K562 (cell line): ENCODE measurements around the gene ASPDH. TPM values are rescaled to one million over a fixed set of nuclear protein-coding genes. Genes with fewer than 3 reads are reported as not detected.

ENCODE experiments used
- CC2D1A ChIP-seq: fragments of 450-650 bp; IDR thresholded peaks from 2 replicates; pipeline ENCODE4 v1.6.1; 2017; ENCODE audit warnings: mild to moderate bottlenecking
- CTBP1 ChIP-seq: fragments of 450-650 bp; IDR thresholded peaks from 2 replicates; pipeline ENCODE4 v1.6.1; 2016; ENCODE audit warnings: borderline replicate concordance
- DMBX1 ChIP-seq: fragments of 250-450 bp; sonication (Bioruptor Pico); IDR thresholded peaks from 2 replicates; pipeline ENCODE4 v1.8.0; 2022; ENCODE audit warnings: inconsistent platforms, mild to moderate bottlenecking, moderate library complexity, borderline replicate concordance
- FUS ChIP-seq: fragments of 200-400 bp; formaldehyde crosslinking; optimal IDR thresholded peaks from 2 replicates; pipeline ENCODE3; 2017; ENCODE audit warnings: low read depth, low read length
- GABPB1 ChIP-seq: sonication (generic); formaldehyde crosslinking; IDR thresholded peaks from 2 replicates; pipeline ENCODE4 v1.8.0; 2022; ENCODE audit warnings: mild to moderate bottlenecking, missing genetic modification reagents
- KLF6 ChIP-seq: fragments of 250-450 bp; sonication (Bioruptor Pico); IDR thresholded peaks from 2 replicates; pipeline ENCODE4 v1.4.0; 2020; ENCODE audit warnings: mild to moderate bottlenecking, moderate library complexity, borderline replicate concordance
- NEUROD1 ChIP-seq: fragments of 150-350 bp; IDR thresholded peaks from 2 replicates; pipeline ENCODE4 v1.6.1; 2014; ENCODE audit warnings: borderline replicate concordance, low read length, low read depth; ENCODE audit not compliant: partially characterized antibody
- NR2C1 ChIP-seq, 2 experiments: fragments of 450-650 bp; IDR thresholded peaks; 2 replicates each; pipeline ENCODE4 v1.6.1; 2017; ENCODE audit warnings: mild to moderate bottlenecking in 2 of 2, antibody characterized with exemption in 1 of 2, inconsistent platforms in 1 of 2, missing compliant biosample characterization in 1 of 2, missing genetic modification characterization in 1 of 2
- SIX5 ChIP-seq, 2 experiments: IDR thresholded peaks; 2 replicates each; pipeline ENCODE4 v1.6.1; 2011; ENCODE audit warnings: low read length in 2 of 2, borderline replicate concordance in 1 of 2, low read depth in 1 of 2, mild to moderate bottlenecking in 1 of 2, moderate library complexity in 1 of 2; ENCODE audit not compliant: insufficient read depth in 1 of 2
- ZNF347 ChIP-seq: fragments of 450-650 bp; formaldehyde crosslinking; IDR thresholded peaks from 2 replicates; pipeline ENCODE4 v1.4.0; 2020; ENCODE audit warnings: low read depth, mild to moderate bottlenecking, moderate library complexity
- polyA plus RNA-seq, 8 experiments: library from polyadenylated mRNA; depleted of rRNA in 4 of 8; stranded (reverse) in 5 of 8; unstranded in 3 of 8; fragments of >200 nt; fragmentation: Nextera tagmentation in 2 of 8; fragmentation: Illumina TruSeq in 1 of 8; extraction: Ambion mirVana in 2 of 8; extraction: Trizol in 1 of 8; gene quantifications; 2 replicates each; pipeline versions ENCODE4 v1.2.1 to v1.2.3, GENCODE V29; 2011 to 2014; ENCODE audit warnings: inconsistent platforms in 1 of 8, missing spikeins in 1 of 8
- total RNA-seq, 7 experiments: library from RNA; depleted of rRNA in 6 of 7; stranded (reverse); fragments of >200 nt in 6 of 7; fragmentation: Illumina TruSeq in 2 of 7; extraction: Trizol in 2 of 7; gene quantifications; 2 replicates each; pipeline versions ENCODE4 v1.2.1 to v1.2.3, GENCODE V29; 2011 to 2021; ENCODE audit warnings: low replicate concordance in 1 of 7
- TF ChIP-seq, protein P1 (sequence below): fragments of 200-600 bp; sonication (generic); IDR thresholded peaks from one replicate; pipeline ENCODE4 v1.6.1; 2012; ENCODE audit warnings: mild to moderate bottlenecking, low read depth, low read length, inconsistent platforms

The ASPDH gene
- total and polyA plus RNA-seq, 9 of the 15 experiments (the other 6 are each of a cell fraction or from before 2014, with no cell fraction given): not detected

GRCh38 chr19:50478901-50479715 is 34.6 kb downstream of the ASPDH start (continued):
- TF ChIP-seq, protein P1, sequence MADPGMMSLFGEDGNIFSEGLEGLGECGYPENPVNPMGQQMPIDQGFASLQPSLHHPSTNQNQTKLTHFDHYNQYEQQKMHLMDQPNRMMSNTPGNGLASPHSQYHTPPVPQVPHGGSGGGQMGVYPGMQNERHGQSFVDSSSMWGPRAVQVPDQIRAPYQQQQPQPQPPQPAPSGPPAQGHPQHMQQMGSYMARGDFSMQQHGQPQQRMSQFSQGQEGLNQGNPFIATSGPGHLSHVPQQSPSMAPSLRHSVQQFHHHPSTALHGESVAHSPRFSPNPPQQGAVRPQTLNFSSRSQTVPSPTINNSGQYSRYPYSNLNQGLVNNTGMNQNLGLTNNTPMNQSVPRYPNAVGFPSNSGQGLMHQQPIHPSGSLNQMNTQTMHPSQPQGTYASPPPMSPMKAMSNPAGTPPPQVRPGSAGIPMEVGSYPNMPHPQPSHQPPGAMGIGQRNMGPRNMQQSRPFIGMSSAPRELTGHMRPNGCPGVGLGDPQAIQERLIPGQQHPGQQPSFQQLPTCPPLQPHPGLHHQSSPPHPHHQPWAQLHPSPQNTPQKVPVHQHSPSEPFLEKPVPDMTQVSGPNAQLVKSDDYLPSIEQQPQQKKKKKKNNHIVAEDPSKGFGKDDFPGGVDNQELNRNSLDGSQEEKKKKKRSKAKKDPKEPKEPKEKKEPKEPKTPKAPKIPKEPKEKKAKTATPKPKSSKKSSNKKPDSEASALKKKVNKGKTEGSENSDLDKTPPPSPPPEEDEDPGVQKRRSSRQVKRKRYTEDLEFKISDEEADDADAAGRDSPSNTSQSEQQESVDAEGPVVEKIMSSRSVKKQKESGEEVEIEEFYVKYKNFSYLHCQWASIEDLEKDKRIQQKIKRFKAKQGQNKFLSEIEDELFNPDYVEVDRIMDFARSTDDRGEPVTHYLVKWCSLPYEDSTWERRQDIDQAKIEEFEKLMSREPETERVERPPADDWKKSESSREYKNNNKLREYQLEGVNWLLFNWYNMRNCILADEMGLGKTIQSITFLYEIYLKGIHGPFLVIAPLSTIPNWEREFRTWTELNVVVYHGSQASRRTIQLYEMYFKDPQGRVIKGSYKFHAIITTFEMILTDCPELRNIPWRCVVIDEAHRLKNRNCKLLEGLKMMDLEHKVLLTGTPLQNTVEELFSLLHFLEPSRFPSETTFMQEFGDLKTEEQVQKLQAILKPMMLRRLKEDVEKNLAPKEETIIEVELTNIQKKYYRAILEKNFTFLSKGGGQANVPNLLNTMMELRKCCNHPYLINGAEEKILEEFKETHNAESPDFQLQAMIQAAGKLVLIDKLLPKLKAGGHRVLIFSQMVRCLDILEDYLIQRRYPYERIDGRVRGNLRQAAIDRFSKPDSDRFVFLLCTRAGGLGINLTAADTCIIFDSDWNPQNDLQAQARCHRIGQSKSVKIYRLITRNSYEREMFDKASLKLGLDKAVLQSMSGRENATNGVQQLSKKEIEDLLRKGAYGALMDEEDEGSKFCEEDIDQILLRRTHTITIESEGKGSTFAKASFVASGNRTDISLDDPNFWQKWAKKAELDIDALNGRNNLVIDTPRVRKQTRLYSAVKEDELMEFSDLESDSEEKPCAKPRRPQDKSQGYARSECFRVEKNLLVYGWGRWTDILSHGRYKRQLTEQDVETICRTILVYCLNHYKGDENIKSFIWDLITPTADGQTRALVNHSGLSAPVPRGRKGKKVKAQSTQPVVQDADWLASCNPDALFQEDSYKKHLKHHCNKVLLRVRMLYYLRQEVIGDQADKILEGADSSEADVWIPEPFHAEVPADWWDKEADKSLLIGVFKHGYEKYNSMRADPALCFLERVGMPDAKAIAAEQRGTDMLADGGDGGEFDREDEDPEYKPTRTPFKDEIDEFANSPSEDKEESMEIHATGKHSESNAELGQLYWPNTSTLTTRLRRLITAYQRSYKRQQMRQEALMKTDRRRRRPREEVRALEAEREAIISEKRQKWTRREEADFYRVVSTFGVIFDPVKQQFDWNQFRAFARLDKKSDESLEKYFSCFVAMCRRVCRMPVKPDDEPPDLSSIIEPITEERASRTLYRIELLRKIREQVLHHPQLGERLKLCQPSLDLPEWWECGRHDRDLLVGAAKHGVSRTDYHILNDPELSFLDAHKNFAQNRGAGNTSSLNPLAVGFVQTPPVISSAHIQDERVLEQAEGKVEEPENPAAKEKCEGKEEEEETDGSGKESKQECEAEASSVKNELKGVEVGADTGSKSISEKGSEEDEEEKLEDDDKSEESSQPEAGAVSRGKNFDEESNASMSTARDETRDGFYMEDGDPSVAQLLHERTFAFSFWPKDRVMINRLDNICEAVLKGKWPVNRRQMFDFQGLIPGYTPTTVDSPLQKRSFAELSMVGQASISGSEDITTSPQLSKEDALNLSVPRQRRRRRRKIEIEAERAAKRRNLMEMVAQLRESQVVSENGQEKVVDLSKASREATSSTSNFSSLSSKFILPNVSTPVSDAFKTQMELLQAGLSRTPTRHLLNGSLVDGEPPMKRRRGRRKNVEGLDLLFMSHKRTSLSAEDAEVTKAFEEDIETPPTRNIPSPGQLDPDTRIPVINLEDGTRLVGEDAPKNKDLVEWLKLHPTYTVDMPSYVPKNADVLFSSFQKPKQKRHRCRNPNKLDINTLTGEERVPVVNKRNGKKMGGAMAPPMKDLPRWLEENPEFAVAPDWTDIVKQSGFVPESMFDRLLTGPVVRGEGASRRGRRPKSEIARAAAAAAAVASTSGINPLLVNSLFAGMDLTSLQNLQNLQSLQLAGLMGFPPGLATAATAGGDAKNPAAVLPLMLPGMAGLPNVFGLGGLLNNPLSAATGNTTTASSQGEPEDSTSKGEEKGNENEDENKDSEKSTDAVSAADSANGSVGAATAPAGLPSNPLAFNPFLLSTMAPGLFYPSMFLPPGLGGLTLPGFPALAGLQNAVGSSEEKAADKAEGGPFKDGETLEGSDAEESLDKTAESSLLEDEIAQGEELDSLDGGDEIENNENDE: no peak
- TF ChIP-seq NEUROD1: no peak
- TF ChIP-seq ZNF347: no peak
- TF ChIP-seq SIX5 (IDR thresholded peaks at IDR 0.05; ENCODE audit: borderline replicate concordance in 1 of 2, insufficient read depth in 1 of 2, low read depth in 1 of 2, low read length in 2 of 2): no peak
- no peak for TF ChIP-seq CC2D1A
- peak; percentile 27; the same call in 1 of the 2 replicates for TF ChIP-seq CTBP1
- no peak for TF ChIP-seq DMBX1
- no peak for TF ChIP-seq NR2C1 (IDR thresholded peaks at IDR 0.05)
- no peak for TF ChIP-seq NR2C1 (tag; IDR thresholded peaks at IDR 0.05)
- peak; percentile 57; the same call in 1 of the 2 replicates for TF ChIP-seq GABPB1
- TF ChIP-seq FUS: no peak
- TF ChIP-seq KLF6 (CRISPR knock-in tag): no peak
